HG03354 (cell line): Measurements from ENCODE around the gene GDPD3.
A peak's percentile ranks its signal among the peaks of the same experiment; 100 is the strongest.

Source experiments
- ATAC-seq: cut with Tn5 transposase; IDR thresholded peaks from one replicate; pipeline ENCODE4 v1.9.1; 2021; ENCODE audit warnings: mild to moderate bottlenecking; ENCODE audit not compliant: unreplicated experiment, poor library complexity, severe bottlenecking

The GDPD3 gene

DNA sequence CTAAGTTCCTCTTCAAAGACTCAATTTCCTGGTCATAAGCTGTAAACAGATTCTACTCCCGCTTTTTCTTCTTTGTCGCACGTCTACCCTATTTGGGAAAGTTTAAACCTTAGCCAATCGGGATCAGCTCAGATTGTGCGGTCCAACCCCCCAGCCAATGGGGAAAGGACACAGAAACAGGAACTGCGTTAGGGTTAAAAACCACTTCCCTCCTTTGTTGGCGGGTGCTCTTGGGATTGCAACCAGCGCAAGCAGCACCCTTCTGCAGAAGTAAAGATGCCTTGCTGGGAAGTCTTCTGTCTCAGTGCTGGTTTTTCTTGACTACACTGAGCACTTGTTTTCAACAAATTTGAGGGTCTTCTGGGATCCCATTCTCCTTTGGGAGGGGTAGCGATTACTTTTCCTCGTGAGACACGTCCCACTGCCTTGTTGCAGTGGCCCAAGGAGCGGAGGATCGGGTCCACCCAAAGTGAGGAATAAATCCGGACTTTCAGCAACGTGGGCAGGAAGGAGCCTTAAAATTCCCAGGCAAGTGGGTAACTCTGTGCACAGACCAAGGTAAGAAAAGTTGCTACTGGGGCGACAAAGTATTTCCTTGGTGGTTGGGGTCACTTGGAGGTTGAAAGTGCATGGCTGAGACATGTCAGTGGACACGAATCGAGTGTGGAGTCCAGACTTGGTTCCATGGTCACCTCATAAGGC lies 16.3 kb downstream of the GDPD3 start:
- ATAC-seq = no peak

DNA sequence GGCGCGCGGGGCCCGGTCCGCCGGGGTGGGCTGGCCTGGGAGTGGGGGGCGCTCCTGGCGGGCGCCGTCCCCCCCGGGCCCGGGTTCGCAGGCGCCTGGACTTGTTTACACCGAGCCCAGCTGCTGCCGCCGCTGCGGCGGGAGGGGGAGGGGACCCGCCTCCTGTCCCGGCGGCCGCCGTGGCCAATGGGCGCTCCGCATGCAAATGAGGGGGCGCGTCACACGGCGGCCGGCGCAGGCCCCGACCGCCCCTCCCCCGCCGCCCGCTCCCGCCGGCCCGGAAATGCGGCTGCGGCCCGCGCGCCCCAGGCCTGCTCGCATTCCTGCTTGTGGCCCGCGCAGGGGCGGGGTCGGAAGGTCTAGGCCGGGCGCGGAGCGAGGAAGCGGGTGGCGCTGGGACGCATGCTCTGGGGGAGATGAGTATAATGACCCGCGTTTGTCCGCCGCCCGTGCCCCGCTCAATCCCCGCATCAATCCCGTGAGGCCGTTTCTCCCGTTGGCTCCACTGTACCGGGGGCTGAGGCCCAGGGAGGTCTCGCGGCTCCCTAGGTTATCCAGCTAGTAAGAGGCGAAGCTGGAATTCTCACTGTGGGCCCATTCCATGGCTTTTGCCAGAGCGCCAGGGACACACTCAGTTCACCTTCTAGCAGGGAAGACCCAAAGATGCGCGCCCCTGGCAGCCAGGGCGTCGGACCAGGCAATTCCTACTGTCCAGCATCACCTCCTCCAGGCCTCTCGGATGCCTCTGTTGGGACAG lies 17.1 kb downstream of the GDPD3 start, which contains the start of gene YPEL3:
YPEL3 (minus strand) TSS at position 109 of the 757 bp plus-strand sequence. CDS start 731 bp downstream, outside the sequence.
- peak; percentile 48 for ATAC-seq

DNA sequence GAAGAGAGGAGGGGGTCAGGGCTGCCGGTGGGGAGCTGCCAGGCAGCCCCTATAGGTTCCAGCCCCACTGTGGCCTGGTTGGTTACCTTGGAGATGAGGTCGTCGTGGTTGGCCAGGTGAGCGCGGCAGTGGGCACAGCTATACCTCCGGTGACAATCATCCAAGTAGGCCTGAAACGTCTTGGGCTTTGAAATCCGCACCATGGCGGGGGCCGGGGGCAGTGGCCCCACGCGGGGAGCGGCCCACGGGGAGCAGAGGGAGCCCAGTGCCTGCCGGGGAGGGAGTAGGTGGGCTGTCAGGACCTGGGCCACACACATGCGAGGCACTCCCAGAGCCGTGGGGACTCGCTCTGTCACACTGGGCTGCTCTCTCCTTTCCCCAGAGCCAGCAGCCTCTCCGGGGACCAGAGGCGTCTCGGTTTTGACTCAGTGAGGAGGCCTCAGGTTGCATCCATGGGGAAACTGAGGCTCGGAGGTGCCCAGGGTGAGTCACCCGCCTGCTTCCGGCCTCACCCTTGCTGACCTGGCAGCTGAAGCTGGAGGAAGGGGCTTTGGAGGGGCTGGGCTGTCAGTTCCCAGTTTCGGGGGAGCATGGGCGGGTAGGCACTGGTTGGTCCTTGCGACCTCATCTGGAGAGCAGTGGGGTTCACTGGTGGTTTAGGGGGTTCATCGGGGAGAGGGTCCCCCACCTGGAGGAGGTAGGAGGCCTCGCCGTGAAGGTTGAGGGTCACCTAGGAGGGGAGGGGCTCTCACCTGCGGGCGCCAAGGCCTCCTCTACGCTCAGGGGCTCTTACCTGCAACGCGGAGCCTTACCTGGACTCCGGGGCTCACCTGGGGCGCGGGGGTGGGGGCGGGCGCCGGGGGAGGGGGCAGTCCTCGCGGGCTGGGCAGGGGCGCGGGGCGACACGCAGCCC lies 17.9 kb downstream of the GDPD3 start:
- no peak for ATAC-seq

- ATAC-seq = no peak
Observed at GRCh38 chr16:30094541-30095165, 18.7 kb downstream of the GDPD3 start.

- ATAC-seq = peak; percentile 48
Observed at GRCh38 chr16:30092373-30093010, 20.8 kb downstream of the GDPD3 start.

GRCh38 chr16:30091474-30092372 lies 21.6 kb downstream of the GDPD3 start, which contains the start of gene TBX6:
Gene TBX6 (minus strand): TSS chr16:30091924. CDS start chr16:30091193, 731 bp downstream.
- ATAC-seq = peak; percentile 70

DNA sequence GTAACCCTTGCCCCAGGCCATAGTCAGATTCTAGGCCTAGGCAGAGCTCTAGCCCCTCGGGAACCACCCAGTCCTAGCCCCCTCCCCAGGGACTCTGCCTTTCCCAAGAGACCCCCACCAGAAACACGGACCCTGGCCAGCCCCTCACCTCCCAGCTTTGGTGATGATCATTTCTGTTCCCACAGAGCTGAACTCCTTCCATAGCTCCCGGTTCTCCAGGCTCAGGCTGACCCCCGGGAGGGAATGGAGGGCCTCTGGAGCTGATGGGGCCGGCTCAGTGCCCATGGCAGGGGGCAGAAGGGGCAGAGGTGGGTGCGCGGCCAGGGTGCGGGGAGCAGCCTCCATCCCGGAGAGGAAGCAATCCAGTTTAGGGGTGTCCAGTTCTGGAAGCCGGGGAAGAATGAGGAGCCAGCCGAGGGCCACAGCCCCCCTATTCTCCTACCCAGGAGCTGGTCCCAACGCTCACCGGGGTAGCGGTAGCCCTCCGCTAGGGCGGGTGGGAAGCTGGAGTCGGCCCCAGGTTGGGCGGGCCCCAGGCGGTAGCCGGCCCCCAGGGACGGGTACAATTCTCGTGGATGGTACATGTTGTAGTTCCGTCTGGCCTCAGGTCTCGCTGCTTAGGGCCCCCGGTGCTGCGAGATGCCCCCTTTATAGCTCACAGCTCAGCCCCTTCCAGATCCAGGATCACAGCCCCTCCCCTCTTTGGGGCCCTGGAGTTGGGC lies 22.6 kb downstream of the GDPD3 start:
- no peak for ATAC-seq

DNA sequence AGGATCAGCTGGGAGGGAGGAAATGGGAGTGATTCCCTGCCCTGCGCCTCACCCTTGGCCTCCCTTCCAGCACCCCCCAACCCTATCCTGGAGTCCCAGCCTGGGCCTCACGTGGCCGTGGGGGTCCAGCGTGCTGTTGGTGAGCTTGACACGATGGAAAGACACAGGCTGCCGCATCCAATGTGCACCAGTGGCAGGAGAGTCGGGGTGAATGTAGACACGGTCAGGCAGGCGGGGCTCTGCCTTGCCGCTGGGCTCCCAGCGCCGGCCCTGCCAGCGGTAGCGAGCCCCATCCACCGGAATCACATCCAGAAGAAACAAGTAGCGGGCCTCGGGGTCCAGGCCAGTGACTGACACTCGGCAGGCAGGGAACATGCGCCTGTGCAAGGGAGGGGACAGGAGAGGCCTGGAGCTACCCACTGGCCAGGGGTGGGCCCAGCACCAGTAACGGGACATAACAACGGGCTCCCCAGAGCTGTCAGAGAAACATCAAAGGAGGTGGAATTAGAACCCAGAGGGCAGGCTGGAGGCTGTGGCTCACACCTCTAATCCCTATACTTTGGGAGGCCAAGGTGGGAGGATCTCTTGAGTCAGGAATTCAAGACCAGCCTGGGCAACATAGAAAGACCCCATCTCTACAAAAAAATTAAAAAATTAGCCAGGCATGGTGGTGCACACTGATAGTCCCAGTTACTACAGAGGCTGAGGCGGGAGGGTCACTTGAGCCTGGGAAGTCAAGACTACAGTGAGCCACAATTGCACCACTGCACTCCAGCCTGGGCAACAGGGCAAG lies 24.3 kb downstream of the GDPD3 start:
- ATAC-seq = no peak

DNA sequence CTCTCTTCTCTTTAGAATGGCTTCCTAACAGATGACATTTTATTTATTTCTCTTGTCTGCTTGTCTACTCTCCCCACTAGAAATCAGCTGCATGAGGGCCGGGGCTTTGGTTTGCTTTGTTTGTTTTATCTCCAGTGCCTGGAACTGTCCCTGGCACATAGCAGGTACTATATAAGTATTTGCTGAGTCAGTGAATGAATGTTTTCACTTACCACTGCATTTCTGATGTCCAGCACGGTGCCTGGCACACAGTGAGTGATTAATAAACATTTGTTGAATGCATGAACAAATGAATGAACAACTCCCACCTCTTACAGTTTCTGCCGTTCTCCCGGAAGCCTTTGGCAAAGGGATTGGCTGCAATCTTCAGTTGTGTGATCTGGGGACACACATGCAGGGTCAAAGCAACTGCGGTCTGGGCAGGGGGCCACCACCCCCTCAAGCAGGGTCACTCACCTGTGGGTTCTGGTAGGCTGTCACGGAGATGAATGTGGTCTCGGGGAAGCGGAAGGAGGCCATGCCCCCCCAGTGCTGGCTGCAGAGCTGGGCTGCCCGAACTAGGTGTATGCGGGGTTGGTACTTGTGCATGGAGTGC lies 25.0 kb downstream of the GDPD3 start:
- no peak for ATAC-seq

DNA sequence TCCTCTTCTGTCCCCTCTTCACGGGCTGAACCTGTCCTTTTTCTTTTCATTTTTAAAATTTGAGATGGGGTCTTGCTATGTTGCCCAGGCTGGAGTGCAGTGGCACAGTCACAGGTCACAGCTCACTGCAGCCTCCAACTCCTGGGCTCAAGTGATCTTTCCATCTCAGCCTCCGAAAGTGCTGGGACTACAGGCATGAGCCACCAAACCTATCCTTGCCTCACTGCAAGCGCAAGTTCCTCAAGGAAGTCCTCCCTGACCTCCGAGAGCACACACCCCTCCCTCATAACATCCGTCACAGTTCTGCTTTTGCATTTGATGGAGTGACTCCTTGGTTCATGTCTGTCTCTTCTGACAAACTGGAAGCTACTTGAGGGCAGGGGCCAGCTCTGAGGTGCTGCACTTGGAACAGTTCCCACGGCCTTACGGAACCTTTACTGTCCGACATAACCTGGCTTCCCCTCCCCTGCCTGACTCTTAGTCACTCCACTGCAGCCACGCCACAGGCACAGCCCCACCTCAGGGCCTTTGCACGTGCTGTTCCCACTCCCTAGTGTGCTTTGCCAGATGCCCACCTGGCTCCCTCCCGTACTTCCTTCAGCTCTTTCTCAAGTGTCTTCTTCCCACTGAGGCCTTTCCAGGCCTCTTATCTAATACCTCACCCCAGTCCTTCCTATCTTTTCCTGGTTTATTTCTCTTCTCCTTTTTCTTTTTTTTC lies 26.0 kb downstream of the GDPD3 start:
- ATAC-seq = no peak

- no peak for ATAC-seq
Observed at GRCh38 chr16:30086291-30087140, 26.8 kb downstream of the GDPD3 start.

GRCh38 chr16:30085820-30086219 lies 27.5 kb downstream of the GDPD3 start:
- ATAC-seq = no peak

GRCh38 chr16:30085247-30085646 lies 28.1 kb downstream of the GDPD3 start:
- no peak for ATAC-seq

- no peak for ATAC-seq
Observed at GRCh38 chr16:30084816-30085159, 28.5 kb downstream of the GDPD3 start.
